Fibroblast of villous mesenchyme (primary cell): Measurements from ENCODE around the gene ROR1. TPM values are rescaled to one million over a fixed set of nuclear protein-coding genes. Genes with fewer than 3 reads are reported as not detected.

Experiments used
- DNase-seq: peaks from one replicate; pipeline ENCODE4 v3.0.0-alpha.2; 2010; ENCODE audit warnings: low read depth
- H3K4me3 ChIP-seq: 2 replicates; pipeline ENCODE4 v1.5.1; 2011; ENCODE audit warnings: low read depth, mild to moderate bottlenecking, low read length
- total RNA-seq: library from RNA; depleted of rRNA; stranded (reverse); fragments of >200 nt; gene quantifications from 2 replicates; pipeline ENCODE4 v1.2.3, GENCODE V29; 2012
- TF ChIP-seq, protein P1 (sequence below): IDR thresholded peaks from 2 replicates; pipeline ENCODE4 v1.5.1; 2012; ENCODE audit warnings: low read depth, mild to moderate bottlenecking, low read length; ENCODE audit not compliant: insufficient read depth

ROR1 gene
- total RNA-seq, 1 donor, result 8.6 TPM

DNA sequence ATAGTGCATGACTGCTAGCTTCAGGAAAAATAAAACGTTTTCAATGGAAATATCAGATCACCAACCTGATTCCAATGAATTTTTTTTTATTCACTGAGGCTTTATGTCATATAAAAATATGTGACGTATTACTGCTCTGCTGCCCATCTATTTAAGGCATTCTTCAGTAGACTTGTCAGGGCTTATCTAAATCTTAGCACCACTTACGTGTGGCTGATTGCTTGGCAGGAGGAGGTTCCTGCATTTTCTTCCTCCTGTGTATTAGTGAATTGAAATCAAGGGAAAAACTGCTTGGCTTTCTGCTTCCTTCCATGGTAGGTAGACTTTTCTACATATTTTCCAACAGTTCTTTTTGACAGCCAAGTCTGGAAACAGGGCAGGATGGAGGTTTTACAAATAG lies 80.3 kb downstream of the ROR1 start:
- no peak overlapping the region for H3K4me3 ChIP-seq
- no peak for DNase-seq
- TF ChIP-seq, protein P1, sequence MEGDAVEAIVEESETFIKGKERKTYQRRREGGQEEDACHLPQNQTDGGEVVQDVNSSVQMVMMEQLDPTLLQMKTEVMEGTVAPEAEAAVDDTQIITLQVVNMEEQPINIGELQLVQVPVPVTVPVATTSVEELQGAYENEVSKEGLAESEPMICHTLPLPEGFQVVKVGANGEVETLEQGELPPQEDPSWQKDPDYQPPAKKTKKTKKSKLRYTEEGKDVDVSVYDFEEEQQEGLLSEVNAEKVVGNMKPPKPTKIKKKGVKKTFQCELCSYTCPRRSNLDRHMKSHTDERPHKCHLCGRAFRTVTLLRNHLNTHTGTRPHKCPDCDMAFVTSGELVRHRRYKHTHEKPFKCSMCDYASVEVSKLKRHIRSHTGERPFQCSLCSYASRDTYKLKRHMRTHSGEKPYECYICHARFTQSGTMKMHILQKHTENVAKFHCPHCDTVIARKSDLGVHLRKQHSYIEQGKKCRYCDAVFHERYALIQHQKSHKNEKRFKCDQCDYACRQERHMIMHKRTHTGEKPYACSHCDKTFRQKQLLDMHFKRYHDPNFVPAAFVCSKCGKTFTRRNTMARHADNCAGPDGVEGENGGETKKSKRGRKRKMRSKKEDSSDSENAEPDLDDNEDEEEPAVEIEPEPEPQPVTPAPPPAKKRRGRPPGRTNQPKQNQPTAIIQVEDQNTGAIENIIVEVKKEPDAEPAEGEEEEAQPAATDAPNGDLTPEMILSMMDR, result no peak

DNA sequence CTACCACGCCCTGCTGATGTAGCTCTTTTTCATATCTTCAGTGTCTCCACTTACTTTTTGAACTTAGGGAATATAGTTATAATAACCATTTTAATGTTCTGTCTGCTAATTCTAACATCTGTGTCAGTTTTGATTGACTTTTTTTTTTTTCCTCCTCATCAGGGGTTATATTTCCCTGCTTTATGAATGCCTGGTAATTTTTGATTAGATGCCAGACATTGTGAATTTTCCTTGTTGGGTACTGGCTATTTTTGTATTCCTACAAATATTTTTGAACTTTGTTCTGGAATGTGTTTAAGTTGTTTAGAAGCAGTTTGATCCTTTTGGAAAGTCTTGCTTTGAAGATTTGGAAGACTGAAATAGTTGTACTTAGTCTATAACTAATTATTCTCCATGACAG lies 82.1 kb downstream of the ROR1 start:
- DNase-seq, result no peak
- H3K4me3 ChIP-seq, result no peak overlapping the region
- TF ChIP-seq, protein P1, result no peak

DNA sequence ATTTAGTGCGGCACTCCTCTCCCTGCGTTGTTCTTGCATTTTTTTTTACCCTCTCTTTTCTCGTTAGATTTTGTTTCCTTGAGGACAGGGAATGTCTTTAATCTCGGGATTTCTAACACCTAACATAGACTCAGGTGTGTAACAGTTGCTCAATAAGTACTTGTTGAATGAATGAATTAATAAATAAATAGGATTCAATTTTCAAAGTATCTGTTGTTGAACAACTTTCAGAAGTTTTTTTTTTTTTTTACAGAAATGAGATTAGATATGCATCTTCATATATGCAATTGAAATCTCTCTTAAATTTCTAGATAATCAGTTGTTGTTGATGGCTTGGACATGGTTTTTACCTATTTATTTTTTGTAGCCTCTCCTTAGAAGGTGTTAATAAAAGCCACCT lies 83.1 kb downstream of the ROR1 start:
- TF ChIP-seq, protein P1, result no peak
- no peak overlapping the region for H3K4me3 ChIP-seq
- no peak for DNase-seq

DNA sequence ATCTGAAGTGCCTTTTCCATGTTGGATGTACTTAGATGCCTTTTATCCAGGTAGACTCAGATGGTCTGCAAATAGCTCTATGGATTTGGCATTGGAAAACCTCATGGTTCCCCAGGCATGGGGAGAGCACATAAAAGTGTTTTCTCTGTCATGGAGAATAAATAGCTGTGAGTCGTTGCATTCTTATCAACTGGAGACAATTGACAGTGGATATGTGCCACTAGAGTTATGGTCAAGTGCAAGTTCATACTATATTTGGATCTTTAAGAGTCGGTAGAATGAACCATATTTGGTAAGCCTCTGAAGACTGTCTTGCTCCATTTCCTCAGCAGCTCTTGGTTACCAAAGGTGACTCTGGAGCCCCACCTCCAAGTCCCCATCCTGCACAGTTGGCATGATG lies 83.7 kb downstream of the ROR1 start:
- H3K4me3 ChIP-seq, result no peak overlapping the region
- TF ChIP-seq, protein P1, result no peak
- no peak for DNase-seq

DNA sequence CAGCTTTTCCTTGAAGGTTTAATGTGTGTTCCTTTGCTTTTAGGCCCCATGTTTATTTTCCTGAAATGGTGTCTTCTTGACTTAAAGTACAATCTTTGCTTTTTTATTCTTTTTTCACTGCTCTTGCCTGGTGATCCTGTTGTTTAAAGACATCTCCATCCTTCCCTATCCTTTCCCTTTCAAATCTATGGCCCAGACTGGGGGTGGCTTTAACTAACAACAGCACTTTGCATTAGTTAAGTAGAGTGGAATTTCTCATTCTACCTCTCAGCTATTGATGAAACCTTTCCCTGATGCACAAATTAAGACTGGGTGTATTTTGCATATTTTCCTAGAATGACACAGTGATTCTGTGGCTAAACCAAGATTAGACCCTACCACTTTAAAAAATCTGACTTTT lies 84.3 kb downstream of the ROR1 start:
- H3K4me3 ChIP-seq, result no peak overlapping the region
- DNase-seq, result no peak
- TF ChIP-seq, protein P1, result no peak

DNA sequence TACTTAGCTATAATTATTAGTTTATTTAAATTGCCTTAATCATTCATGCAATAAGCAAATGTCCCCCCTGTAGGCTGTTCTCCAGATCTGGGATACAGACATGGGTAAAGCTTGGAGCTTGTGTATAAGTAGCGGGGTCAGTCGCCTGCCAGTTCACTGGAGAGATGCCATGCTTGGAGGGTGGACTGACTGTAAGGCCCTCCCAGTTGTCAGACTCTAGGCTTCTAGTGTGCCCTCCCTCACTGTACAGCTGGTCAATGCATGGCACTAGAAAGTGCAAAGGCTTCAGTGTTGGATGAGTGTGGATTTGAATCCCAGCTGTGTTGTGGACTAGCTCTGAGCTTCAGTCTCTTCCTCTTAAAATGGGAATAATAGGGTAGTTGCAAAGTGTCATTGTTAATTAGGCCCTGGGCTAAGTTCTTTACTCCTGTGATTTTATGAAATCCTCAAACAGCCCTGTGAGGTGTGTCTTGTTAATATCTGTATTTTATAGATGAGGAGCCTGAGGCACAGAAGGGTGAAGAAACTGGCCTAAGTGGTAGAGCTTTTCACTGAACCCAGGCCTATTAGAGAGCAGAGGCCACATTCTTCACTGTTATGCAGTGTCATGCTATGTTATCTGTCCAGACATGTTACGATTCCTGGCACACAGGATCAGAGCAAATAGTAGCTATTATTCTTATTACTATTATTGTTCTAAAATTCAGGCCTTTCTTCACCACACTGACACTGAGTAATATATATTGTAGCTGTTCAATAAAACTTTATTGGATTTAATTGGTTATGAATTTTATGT lies 85.9 kb downstream of the ROR1 start:
- no peak overlapping the region for H3K4me3 ChIP-seq
- TF ChIP-seq, protein P1, result no peak
- no peak for DNase-seq
